ENCODE results near the gene NRG3.

Gene NRG3

DNA sequence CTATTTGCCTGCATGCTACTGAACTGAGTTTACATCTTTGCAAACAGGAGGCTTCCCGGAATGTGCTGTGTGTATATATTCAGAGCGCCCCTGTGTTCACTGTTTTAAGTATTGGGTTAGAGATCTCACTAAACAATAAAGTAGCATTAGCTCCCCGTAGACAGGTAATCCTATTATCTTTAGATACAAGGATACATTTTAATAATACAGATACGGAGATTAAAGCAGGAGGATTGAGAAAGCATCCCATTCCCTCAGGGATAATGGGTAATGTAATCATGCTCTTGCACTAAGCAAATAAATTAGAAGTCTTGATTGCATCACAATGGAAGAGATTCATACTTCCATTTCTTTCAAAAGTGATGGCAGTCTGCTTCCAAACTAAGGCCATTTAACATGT, 809.0 kb downstream of the NRG3 start:
- no peaks in the 10 kb centered on the region for H3K27me3 ChIP-seq (ENCODE audit: control insufficient read depth, insufficient read depth, low read length)
- no peaks in the 10 kb centered on the region for H3K36me3 ChIP-seq (ENCODE audit: control insufficient read depth, insufficient read depth, low read length)
- no peak for TF ChIP-seq CTCF (IDR thresholded peaks at IDR 0.05)

DNA sequence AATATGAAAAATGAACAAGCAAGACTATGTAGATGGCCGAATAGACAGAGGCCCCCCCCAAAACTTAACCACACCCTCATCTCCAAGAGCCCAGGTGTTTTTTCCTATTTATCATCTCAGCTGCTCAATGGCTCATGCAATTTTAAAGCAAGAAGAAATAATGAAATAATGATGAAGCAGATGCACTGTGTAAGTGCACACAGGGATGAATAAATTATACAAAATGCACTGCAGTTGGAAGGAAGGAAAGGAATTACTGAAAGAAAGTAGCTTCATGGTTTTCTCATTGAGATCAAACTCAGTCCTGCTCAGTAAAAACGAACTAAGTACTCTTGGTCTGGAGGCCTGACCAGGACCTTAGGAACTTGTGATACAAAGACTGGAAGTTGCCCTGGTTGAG, 810.1 kb downstream of the NRG3 start:
- Histone ChIP-seq H3K9me3 (ENCODE audit: control insufficient read depth, low read length) (no peaks in the 10 kb centered on the region), H3K4me2 (ENCODE audit: low read length) (no peak overlapping the region), H3K4me3 (ENCODE audit: low read depth, low read length) (no peak overlapping the region), H3K27ac (no peak overlapping the region), H3K9ac (no peak overlapping the region), H3K27me3 (ENCODE audit: control insufficient read depth, insufficient read depth, low read length) (no peaks in the 10 kb centered on the region), H2AFZ (no peak overlapping the region), H3K79me2 (no peaks in the 10 kb centered on the region), H3K36me3 (ENCODE audit: control insufficient read depth, insufficient read depth, low read length) (no peaks in the 10 kb centered on the region), H3K4me1 (no peaks in the 10 kb centered on the region)
- no peak for TF ChIP-seq CTCF (IDR thresholded peaks at IDR 0.05)

More for the DNA sequence above, 809.0 kb downstream of the NRG3 start:
- Histone ChIP-seq H3K79me2 (no peaks in the 10 kb centered on the region), H3K4me1 (no peaks in the 10 kb centered on the region), H3K9me3 (ENCODE audit: control insufficient read depth, low read length) (no peaks in the 10 kb centered on the region), H3K27ac (no peak overlapping the region), H3K4me2 (ENCODE audit: low read length) (no peak overlapping the region), H2AFZ (no peak overlapping the region), H3K4me3 (ENCODE audit: low read depth, low read length) (no peak overlapping the region), H3K9ac (no peak overlapping the region)

GRCh38 chr10:82691211-82691610, 816.2 kb downstream of the NRG3 start:
- Histone ChIP-seq H3K79me2 (no peaks in the 10 kb centered on the region), H3K36me3 (ENCODE audit: control insufficient read depth, insufficient read depth, low read length) (no peaks in the 10 kb centered on the region), H3K4me2 (ENCODE audit: low read length) (no peak overlapping the region), H3K4me3 (ENCODE audit: low read depth, low read length) (no peak overlapping the region), H3K27me3 (ENCODE audit: control insufficient read depth, insufficient read depth, low read length) (no peaks in the 10 kb centered on the region), H3K4me1 (no peaks in the 10 kb centered on the region), H3K27ac (no peak overlapping the region), H3K9me3 (ENCODE audit: control insufficient read depth, low read length) (no peaks in the 10 kb centered on the region), H3K9ac (no peak overlapping the region), H2AFZ (no peak overlapping the region)
- TF ChIP-seq CTCF (IDR thresholded peaks at IDR 0.05) = no peak

GRCh38 chr10:82692458-82692857, 817.5 kb downstream of the NRG3 start:
- no peak overlapping the region for H2AFZ ChIP-seq
- TF ChIP-seq CTCF (IDR thresholded peaks at IDR 0.05) = no peak
- no peak overlapping the region for H3K27ac ChIP-seq

DNA sequence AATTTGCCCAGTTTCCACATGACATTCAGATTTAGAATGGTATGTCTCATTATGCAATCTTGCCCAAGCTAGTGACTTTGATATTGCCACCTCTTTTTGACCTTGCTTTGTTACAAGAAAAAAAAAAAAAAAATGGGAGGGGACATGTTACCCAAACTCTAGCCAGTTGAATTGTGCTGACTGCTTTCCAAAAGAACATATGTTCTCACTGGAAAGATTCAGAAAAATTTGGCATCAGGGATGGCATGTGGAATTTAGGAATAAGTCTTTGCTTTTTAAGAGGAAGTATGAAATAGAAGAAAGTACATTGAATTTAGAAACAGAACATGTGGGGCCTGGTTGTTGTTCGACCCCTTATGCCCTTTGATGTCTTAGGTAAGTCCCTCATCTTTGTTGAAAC, 846.8 kb downstream of the NRG3 start:
- Histone ChIP-seq H3K36me3 (ENCODE audit: control insufficient read depth, insufficient read depth, low read length) (no peaks in the 10 kb centered on the region), H3K4me2 (ENCODE audit: low read length) (no peak overlapping the region), H3K9me3 (ENCODE audit: control insufficient read depth, low read length) (no peaks in the 10 kb centered on the region), H3K27me3 (ENCODE audit: control insufficient read depth, insufficient read depth, low read length) (no peaks in the 10 kb centered on the region), H2AFZ (no peak overlapping the region), H3K27ac (no peak overlapping the region), H3K4me3 (ENCODE audit: low read depth, low read length) (no peak overlapping the region), H3K79me2 (no peaks in the 10 kb centered on the region), H3K4me1 (no peaks in the 10 kb centered on the region), H3K9ac (no peak overlapping the region)
- no peak for TF ChIP-seq CTCF (IDR thresholded peaks at IDR 0.05)

More at GRCh38 chr10:82692458-82692857, 817.5 kb downstream of the NRG3 start:
- no peaks in the 10 kb centered on the region for H3K27me3 ChIP-seq (ENCODE audit: control insufficient read depth, insufficient read depth, low read length)
- H3K9me3 ChIP-seq (ENCODE audit: control insufficient read depth, low read length) = no peaks in the 10 kb centered on the region
- H3K4me3 ChIP-seq (ENCODE audit: low read depth, low read length) = no peak overlapping the region
- H3K79me2 ChIP-seq = no peaks in the 10 kb centered on the region
- H3K36me3 ChIP-seq (ENCODE audit: control insufficient read depth, insufficient read depth, low read length) = no peaks in the 10 kb centered on the region
- H3K9ac ChIP-seq = no peak overlapping the region
- H3K4me1 ChIP-seq = no peaks in the 10 kb centered on the region
- H3K4me2 ChIP-seq (ENCODE audit: low read length) = no peak overlapping the region

Measured in parathyroid adenoma (tissue), 2 donors.